Spleen (tissue), 7 donors: ENCODE results near the gene RCN1.

Source experiments
- POLR2A ChIP-seq, 3 donors: fragments of 450-650 bp; IDR thresholded peaks; one replicate each; pipeline ENCODE4 v1.5.1; 2017; ENCODE audit warnings: antibody characterized with exemption in 3 of 3, mild to moderate bottlenecking in 1 of 3
- POLR2AphosphoS5 ChIP-seq, 3 donors: sonication (generic); formaldehyde crosslinking; IDR thresholded peaks; one replicate each; pipeline ENCODE4 v1.5.1; 2017; ENCODE audit warnings: antibody characterized with exemption in 3 of 3
- TF ChIP-seq, protein P1 (sequence below), 11 experiments: fragments of 200-600 bp in 7 of 11; fragments of 450-650 bp in 4 of 11; sonication (generic) in 4 of 11; IDR thresholded peaks in 8 of 11; conservative IDR thresholded peaks in 3 of 11; 1 replicate in 7 of 11; 2 replicates in 4 of 11; pipeline versions ENCODE4 v1.4.0 to v1.8.0; 2016 to 2021; ENCODE audit warnings: antibody characterized with exemption in 11 of 11, inconsistent platforms in 4 of 11, mild to moderate bottlenecking in 1 of 11
- donor health status: DM: no; HTN: no; CAD: no; lungs with moderate emphysema.
- donor health status: DM: no; HTN: no; CAD: no.
- donor health status: DM: no; HTN: no; CAD: no.

DNA sequence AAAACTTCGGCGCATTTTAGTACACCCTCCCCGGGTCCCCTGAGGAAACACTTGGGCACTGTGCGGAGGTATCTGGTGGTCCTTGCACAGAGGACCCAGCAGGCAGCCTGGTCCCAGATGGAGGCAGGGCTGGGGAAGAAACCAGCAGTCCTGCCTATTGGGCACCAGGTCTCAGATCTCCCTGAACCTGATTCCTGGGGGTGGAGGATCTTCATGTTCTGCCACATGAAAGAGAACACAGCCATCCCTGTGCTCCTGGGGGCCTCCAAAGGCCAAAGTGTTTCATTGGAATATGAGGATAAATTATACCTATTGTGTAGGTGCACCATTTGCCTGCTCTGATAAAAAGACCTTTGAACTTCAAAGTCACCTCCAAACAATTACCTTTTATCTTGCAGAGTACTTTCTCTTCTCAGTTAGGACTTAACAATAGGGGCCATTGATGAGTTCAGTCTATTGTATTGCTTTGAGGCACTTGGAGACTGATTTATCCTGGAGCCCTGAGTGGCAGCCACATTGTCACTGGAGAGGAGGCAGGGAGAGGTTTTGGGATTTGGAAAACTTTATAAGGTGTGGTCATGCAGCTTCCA lies 1.8 kb downstream of the RCN1 start:
- TF ChIP-seq POLR2A (IDR thresholded peaks at IDR 0.05), result no peak
- TF ChIP-seq, protein P1, sequence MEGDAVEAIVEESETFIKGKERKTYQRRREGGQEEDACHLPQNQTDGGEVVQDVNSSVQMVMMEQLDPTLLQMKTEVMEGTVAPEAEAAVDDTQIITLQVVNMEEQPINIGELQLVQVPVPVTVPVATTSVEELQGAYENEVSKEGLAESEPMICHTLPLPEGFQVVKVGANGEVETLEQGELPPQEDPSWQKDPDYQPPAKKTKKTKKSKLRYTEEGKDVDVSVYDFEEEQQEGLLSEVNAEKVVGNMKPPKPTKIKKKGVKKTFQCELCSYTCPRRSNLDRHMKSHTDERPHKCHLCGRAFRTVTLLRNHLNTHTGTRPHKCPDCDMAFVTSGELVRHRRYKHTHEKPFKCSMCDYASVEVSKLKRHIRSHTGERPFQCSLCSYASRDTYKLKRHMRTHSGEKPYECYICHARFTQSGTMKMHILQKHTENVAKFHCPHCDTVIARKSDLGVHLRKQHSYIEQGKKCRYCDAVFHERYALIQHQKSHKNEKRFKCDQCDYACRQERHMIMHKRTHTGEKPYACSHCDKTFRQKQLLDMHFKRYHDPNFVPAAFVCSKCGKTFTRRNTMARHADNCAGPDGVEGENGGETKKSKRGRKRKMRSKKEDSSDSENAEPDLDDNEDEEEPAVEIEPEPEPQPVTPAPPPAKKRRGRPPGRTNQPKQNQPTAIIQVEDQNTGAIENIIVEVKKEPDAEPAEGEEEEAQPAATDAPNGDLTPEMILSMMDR (IDR thresholded peaks at IDR 0.05 in 8 of 11, conservative IDR thresholded peaks at IDR 0.05 in 3 of 11), result no peak
- no peak for TF ChIP-seq POLR2AphosphoS5 (IDR thresholded peaks at IDR 0.05)
